Measurements from ENCODE around the gene LRRC2. TPM values are rescaled to one million over a fixed set of nuclear protein-coding genes. Genes with fewer than 3 reads are reported as not detected.

The LRRC2 gene
- total and polyA plus RNA-seq, 9 of the 15 experiments (the other 6 are each of a cell fraction or from before 2014, with no cell fraction given): 0.01 to 0.04 (median 0.03) TPM; not detected in 5

- TF ChIP-seq STAT6 (CRISPR knock-in tag; IDR thresholded peaks at IDR 0.05) (0 out of 2 replicates have a peak, but pooled peaks have one; percentile 53), MCM5 (IDR thresholded peaks at IDR 0.05; ENCODE audit: low read depth) (no peak), ZNF592 (IDR thresholded peaks at IDR 0.05) (peak; percentile 50; the same call in 1 of the 2 replicates), SIN3A (IDR thresholded peaks at IDR 0.05; ENCODE audit: borderline replicate concordance in 2 of 2, control insufficient read depth in 1 of 2, low read depth in 2 of 2, low read length in 2 of 2) (no peak), RAD51 (IDR thresholded peaks at IDR 0.05; ENCODE audit: borderline replicate concordance, low read depth) (no peak), L3MBTL2 (IDR thresholded peaks at IDR 0.05) (peak; percentile 24; the same call in 1 of the 2 replicates), ZNF280A (IDR thresholded peaks at IDR 0.05; ENCODE audit: low read depth, partially characterized antibody) (no peak), CEBPB (tag; IDR thresholded peaks at IDR 0.05) (no peak), HMGN3 (IDR thresholded peaks at IDR 0.05; ENCODE audit: borderline replicate concordance, extremely low read depth, insufficient read length, low read depth, low read length) (no peak), RBFOX2 (IDR thresholded peaks at IDR 0.05; ENCODE audit: low read depth, low read length) (no peak), THRB (CRISPR knock-in tag; conservative IDR thresholded peaks at IDR 0.05) (no peak), DEAF1 (CRISPR knock-in tag; IDR thresholded peaks at IDR 0.05) (no peak), ZNF583 (CRISPR knock-in tag; IDR thresholded peaks at IDR 0.05) (0 out of 2 replicates have a peak, but pooled peaks have one; percentile 9), ZFX (CRISPR knock-in tag; IDR thresholded peaks at IDR 0.05) (peak; percentile 43; the same call in 1 of the 2 replicates), JUNB (CRISPR knock-in tag; conservative IDR thresholded peaks at IDR 0.05) (no peak), ZNF347 (CRISPR knock-in tag; IDR thresholded peaks at IDR 0.05; ENCODE audit: low read depth) (no peak), GTF2F1 (IDR thresholded peaks at IDR 0.05; ENCODE audit: low read depth, low read length) (no peak)
Observed at GRCh38 chr3:46542801-46543201, 23.3 kb downstream of the LRRC2 start (continued).
